IPS DF 4.7 (cell line): ENCODE results near the gene MND1.

Experiments
- DNase-seq: peaks from one replicate; pipeline ENCODE4 v3.0.0-alpha.2; 2013; ENCODE audit warnings: low spot score; ENCODE audit errors: extremely low read depth

The MND1 gene, protein sequence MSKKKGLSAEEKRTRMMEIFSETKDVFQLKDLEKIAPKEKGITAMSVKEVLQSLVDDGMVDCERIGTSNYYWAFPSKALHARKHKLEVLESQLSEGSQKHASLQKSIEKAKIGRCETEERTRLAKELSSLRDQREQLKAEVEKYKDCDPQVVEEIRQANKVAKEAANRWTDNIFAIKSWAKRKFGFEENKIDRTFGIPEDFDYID

GRCh38 chr4:153344131-153345011, at the start of gene MND1:
Gene MND1 (plus strand): TSS chr4:153344688. CDS start chr4:153344738, 50 bp downstream.
- DNase-seq: peak; percentile 51

- DNase-seq: no peak
Measured at GRCh38 chr4:153295131-153295755, 49.2 kb upstream of the MND1 start.

DNA sequence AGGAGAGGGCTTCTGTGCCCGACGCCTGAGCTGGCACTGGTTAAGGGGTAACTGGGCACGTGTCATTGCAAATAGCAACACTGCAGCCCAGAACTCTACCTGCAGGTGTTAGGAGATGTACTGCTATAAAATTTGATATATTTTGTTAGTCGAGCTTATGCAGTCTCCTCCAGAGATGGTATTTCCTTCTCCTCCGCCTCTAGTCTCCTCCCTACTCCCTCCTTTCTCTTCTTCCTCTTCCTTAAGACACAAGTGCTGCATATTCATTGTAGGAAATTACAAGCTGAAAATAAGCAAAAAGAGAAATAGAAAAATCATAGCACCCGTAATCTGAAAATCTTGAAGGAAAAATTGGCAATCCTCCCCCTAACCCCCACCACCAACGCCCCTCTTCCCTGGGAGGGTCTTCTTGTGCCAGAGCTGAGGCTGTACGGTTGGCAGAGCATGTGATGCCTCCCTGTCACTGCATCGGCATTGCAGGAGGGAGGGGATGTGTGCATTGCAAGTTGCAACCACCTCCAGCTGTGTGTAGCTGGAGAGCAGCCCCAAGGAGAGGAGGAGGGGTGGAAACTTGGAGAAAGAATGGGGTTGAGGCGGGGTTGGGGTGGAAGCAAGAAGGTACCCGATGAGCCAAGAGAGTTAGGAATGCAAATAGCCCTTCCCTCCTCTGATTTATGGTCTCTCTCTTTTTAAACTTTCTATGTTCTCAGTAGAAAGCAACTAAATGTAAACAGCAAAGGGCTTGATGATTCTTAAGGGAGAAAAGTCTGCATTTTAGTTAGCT, 48.3 kb upstream of the MND1 start:
- DNase-seq: no peak

DNA sequence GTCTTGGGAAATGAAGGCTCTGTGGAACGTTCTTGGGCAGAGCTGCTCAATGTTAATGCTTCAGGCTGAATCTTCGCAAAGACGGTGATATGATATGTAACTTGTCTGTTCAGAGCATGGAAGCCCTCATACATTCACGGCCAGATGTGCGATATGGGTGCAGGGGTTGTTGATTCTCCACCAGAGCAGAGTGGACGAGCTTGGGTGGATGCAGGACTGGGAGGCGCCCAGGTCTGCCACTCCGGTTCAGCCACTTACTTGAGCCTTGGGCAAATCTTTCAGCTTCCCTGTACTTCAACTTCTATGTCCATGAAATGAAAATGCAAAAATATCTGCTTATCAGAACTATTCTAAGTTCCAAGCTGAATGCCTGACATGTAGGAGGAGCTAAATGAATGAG, 47.4 kb upstream of the MND1 start:
- DNase-seq: no peak

DNA sequence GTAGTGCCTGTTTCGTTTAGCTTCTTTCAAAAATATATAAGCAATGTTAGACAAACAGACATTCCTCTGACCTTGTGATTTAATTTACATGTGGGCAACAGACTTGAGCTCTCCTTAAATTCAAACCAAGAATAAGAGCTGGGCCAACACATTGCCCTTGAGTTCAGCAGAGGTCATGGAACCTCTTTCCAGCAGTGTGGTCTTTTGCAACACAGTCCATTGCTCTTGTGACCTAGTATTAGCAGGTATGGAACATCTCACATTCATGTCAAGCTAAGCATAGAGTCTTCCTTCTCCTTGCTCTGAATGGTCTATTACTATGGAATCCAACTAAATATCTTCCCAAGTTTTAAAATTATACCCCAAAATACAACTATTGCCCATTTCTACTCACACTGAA, 33.7 kb upstream of the MND1 start:
- no peak for DNase-seq

GRCh38 chr4:153314915-153315314, 29.6 kb upstream of the MND1 start:
- no peak for DNase-seq

DNA sequence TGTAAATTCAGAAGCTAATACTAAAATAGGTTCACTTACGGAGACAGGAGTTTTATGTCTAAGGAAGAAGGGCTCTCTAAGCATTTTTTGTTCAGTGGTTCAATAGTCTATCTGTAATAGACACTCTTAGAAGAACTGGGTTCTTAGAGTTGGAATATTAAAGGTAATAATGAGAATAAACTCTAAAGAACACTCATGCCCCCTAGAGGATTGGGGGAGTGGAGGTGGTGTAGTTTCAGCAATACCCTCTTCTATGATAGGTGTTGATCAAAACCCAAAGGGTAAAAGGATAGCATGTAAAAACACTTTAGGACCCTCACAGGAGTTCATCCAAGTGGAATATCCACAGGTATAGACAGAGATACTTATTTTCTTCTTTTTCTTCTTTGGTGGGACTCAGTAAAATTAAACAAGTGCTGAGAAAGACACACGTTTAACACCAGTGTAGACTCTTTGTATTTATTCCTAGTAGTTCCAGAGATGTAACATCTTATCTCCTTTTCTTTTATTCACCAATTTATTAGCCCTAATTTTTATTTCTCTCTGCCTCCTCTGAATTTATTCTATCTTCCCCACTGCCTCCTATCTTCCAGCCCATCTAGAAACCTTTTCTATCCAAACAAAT, 25.7 kb upstream of the MND1 start:
- peak; percentile 22 for DNase-seq

- DNase-seq: no peak
Measured at GRCh38 chr4:153322791-153323190, 21.7 kb upstream of the MND1 start.

DNA sequence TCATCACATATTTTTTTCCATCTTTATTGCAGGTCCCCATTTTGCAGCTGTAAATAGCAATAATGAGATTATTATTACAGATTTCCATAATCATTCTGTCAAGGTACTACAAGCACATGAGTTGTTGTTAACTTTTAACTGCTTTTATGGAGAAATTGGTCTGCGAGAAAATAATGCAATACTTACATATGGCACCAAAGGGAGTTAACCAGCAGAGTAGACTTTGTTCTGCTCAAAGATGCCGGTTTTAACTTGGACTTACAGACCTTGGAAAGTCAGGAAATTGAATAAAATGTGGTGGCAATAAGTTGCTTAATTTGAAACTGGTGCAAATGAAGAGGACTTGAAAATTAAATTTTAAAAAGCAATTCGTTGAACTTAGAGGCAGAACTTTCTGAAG, 20.4 kb upstream of the MND1 start:
- DNase-seq: no peak

DNA sequence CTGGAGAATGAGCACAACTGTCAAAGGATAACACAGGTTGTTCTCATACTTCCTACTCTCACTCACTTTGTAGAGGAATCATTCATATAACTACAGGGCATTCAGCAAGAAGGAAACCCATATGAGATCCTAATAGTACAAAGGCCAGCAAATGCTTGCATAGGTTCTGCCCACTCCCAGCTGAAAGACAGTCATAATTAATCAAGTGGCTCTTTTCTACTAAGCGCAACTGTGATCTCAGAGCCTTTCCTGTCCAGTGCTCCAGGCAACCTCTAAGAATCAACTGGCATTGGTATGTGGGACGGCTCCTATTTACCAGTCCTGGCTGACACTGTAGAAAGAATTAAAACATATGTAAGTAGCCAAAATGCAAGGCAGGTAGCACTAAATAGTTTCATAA, 18.9 kb upstream of the MND1 start:
- no peak for DNase-seq

DNA sequence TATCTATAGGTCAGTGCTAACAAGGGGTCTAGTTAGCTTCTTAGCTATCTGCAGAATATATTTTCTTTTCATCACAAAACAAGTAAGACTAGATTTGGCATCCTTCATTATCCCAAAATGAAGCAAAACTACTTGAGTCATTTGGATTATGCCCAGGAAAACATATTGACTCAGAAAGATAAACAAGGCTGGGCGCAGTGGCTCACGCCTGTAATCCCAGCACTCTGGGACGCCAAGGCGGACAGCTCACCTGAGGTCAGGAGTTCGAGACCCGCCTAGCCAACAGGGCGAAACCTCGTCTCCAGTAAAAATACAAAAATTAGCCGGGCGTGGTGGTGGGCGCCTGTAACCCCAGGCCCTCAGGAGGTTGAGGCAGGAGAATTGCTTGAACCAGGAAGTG, 18.0 kb upstream of the MND1 start:
- no peak for DNase-seq

DNA sequence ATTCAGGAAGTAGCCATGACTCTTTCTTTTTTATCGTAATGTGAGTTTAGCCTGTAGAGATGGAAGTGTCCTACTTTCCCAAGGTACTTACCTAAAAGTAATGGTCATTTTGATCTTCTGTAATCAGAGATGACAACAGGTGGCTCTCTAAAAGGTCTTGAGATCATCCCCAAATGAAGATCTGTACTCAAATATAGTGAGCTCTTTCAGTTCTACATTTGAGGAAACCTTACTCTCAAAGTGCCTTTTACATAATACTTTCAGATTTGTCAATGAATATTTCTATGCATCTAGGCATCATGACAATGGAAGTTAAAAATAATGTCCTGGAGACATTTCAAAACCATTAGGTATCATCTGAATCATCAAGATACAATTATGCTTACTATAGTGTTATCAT, 17.2 kb upstream of the MND1 start:
- no peak for DNase-seq

GRCh38 chr4:153332936-153333335, 11.6 kb upstream of the MND1 start:
- no peak for DNase-seq

GRCh38 chr4:153333874-153334273, 10.6 kb upstream of the MND1 start:
- no peak for DNase-seq

GRCh38 chr4:153335665-153336064, 8.8 kb upstream of the MND1 start:
- DNase-seq: no peak

DNA sequence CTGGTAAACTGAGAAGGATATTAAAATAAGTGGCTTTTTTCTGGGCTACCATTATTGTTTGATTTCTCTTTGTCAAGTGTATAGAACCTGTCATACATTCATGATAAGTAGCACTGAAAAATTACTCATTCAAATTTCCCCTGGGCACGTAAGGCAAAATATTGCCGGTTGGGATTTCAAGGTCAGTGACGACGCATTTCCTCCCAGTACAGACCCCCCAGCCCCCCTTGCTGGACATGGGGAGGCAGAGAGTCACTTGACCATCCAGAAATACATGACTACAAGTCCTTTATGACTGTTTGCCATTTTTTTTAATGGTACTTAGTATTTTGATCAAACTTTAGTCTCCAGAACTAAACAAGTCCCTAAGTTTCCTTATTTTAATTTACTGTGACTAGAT, 6.8 kb upstream of the MND1 start:
- DNase-seq: no peak

DNA sequence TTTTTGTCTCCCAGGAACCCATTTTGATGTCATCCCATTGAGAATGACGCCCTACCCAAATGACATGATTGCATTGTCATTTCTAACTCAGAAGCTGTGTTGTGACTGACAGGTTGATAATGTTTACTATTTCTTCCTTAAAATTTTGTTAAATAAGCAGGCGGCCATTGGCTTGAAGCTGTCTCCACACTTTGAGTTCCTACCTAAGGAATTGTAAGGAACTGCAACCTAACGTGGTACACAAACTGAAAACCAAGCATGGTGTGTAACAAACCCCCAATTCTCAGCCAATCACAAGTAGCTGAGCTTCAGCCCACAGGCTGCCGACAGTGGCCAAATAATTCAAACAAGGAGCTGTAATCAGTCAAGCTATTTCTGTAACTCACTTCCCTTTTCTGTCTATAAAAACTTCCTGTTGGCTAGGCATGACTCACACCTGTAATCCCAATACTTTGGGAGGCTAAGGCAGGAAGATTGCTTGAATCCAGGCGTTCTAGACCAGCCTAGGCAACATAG, 2.9 kb upstream of the MND1 start:
- DNase-seq: no peak

DNA sequence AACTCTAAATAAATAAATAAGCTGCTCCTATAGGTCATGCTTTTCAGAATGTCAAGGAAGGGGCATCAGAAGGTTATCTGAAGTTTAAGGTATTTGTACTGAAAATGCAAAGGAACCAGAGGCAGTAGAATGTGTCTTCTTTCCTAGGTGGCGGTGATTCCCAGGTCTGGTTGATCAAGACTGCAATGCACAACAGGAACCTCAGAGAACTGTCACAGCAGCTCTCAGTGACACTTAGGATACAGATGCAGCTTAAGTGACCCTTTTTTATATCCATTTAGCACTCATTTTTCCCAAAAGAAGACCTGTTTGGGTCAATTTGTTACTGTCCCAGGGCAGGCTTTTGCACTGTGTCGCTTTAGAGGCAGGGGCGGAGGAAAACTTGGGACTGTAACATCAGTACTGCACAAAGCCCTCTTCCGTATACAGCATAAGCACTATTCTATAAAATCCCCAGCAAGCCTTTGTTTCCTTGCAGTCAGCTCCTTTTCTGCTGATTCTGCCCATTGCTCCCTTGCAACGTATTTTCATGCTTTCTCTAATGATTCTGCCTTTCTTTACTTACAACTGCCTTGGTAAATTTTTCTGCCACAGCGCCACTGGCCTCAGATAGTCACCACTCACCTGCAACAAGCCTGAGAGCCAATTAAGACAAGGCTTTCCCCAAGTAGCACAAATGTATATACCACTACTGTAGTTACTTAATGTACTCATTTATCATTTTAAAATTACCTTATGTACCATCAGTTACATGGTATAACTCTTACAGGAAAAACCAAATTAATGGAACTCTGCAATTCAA, 1.5 kb upstream of the MND1 start:
- no peak for DNase-seq

- DNase-seq: no peak
Measured at GRCh38 chr4:153345012-153345981, 809 bp downstream of the MND1 start.
